HCT116 (cell line): ENCODE results near the gene NEB.

Source experiments
- SIN3A ChIP-seq: IDR thresholded peaks from 2 replicates; pipeline ENCODE4 v1.6.1; 2012; ENCODE audit warnings: low read depth
- TF ChIP-seq, protein P1 (sequence below): IDR thresholded peaks from 2 replicates; pipeline ENCODE4 v1.6.1; 2012

DNA sequence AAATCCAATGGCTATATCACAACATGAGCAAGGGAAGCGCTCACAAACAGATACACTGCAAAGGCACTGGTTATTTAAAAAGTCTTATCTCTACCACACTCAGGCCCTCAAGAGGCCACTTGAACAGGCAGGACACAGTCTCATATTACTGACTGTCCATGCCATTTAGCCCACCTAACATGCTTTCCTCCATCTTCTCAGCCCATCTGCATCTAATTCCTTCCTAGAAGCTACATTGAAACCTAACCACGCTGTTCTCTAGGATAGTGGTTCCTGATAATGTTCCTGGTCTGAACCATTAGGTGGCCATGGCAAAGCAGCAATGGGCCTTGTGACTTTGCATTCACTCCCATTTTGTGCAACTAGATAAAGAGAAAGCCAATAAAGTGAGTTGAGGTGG is 22.5 kb upstream of the NEB start:
- TF ChIP-seq SIN3A: no peak
- TF ChIP-seq, protein P1, sequence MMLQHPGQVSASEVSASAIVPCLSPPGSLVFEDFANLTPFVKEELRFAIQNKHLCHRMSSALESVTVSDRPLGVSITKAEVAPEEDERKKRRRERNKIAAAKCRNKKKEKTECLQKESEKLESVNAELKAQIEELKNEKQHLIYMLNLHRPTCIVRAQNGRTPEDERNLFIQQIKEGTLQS: no peak
